NT2/D1 (cell line): Measurements from ENCODE around the gene OGFOD3.
"Not testable (repeated sequence)": the region's sequence is repeated elsewhere in the genome, so short reads cannot be mapped to it uniquely, and the experiment has no call there.

Experiments used
- SUZ12 ChIP-seq: IDR thresholded peaks from 2 replicates; pipeline ENCODE4 v1.6.1; 2011; ENCODE audit not compliant: insufficient read length, insufficient read depth; ENCODE audit errors: extremely low read depth
- YY1 ChIP-seq: IDR thresholded peaks from 2 replicates; pipeline ENCODE4 v1.6.1; 2011; ENCODE audit not compliant: insufficient read length, insufficient read depth
- ZNF274 ChIP-seq: IDR thresholded peaks from 2 replicates; pipeline ENCODE4 v1.6.1; 2011; ENCODE audit warnings: mild to moderate bottlenecking, low read depth, low read length

DNA sequence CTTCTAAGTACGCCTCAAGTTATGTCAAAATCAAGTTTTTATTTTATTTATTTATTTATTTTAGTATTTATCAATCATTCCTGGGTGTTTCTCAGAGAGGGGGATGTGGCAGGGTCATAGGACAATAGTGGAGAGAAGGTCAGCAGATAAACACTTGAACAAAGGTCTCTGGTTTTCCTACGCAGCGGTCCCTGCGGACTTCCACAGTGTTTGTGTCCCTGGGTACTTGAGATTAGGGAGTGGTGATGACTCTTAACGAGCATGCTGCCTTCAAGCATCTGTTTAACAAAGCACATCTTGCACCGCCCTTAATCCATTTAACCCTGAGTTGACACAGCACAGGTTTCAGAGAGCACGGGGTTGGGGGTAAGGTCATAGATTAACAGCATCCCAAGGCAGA is 34.8 kb upstream of the OGFOD3 start:
- TF ChIP-seq YY1, ZNF274, SUZ12: not testable (repeated sequence)
